ENCODE measurements around the gene ABL2. TPM values are rescaled to one million over a fixed set of nuclear protein-coding genes. Genes with fewer than 3 reads are reported as not detected.

The ABL2 gene
- total and polyA plus RNA-seq, 9 of the 15 experiments (the other 6 are each of a cell fraction or from before 2014, with no cell fraction given): 1.4 to 15.0 (median 8.6) TPM

DNA sequence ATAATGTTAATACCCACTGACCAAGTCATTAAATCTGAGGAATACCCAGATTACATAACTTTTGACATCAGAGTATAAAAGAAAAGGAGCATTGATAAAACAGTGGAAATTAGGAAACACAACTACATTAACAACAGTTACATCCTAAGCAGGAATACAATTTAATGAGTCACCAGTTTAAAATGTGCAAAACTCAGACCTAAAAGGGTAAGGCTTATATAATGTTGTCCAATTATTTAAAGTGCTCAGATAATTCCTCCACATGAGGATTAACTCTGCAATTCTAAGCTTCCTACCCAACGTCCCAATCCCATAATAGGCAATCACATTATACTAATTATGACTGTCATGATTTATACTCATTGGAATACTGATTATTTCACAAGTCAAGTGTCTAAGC, 50.5 kb downstream of the ABL2 start (continued):
- TF ChIP-seq ZBTB7A (IDR thresholded peaks at IDR 0.05; ENCODE audit: borderline replicate concordance, control insufficient read depth, low read depth, low read length): no peak

DNA sequence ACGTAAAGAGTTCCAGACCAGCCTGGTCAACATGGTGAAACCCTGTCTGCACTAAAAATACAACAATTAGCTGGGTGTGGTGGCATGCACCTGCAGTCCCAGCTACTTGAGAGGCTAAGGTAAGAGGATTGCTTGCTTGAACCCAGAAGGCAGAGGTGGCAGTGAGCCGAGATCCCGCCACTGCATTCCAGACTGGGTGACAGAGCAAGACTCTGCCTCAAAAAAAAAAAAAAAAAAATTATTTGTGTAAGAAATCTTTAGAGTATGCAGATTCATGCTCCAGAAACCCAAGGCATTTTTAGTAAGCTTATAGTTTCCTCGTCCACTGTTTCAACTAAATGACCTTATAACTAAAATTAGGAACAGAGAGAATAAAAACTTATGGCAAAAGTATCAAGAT, 51.3 kb downstream of the ABL2 start:
- Histone ChIP-seq H3K4me3 (no peak overlapping the region), H3K27me3 (ENCODE audit: control insufficient read depth in 2 of 2, insufficient read depth in 2 of 2, low read length in 2 of 2) (no peaks in the 10 kb centered on the region), H3K4me1 (replicated peaks in 1 of 2; ENCODE audit: control insufficient read depth in 2 of 2, insufficient read depth in 2 of 2, low read length in 2 of 2) (no peaks in the 10 kb centered on the region), H3K9me1 (ENCODE audit: control insufficient read depth, insufficient read depth, low read length) (no peaks in the 10 kb centered on the region), H4K20me1 (replicated peaks; ENCODE audit: control insufficient read depth, insufficient read depth, low read length) (no peaks in the 10 kb centered on the region), H2AFZ (ENCODE audit: low read depth, low read length) (no peak overlapping the region), H3K36me3 (ENCODE audit: control insufficient read depth, insufficient read depth, low read length) (no peaks in the 10 kb centered on the region), H3K4me2 (ENCODE audit: insufficient read depth, low read length) (no peak overlapping the region), H3K9ac (ENCODE audit: insufficient read depth in 1 of 2, low read depth in 2 of 2, low read length in 2 of 2) (no peak overlapping the region), H3K79me2 (ENCODE audit: control insufficient read depth, insufficient read depth, low read length) (peaks cover 15% of the 10 kb centered on the region), H3K27ac (ENCODE audit: extremely low read depth, low read depth, low read length) (no peak overlapping the region), H3K9me3 (replicated peaks; ENCODE audit: control insufficient read depth, insufficient read depth, low read depth, low read length) (no peaks in the 10 kb centered on the region)
- FAIRE-seq: no peak
- intact Hi-C loops (cut with micrococcal nuclease) (no loop called here), in situ Hi-C loops (cut with MboI) (no loop called here)
- 82% methylated on average over 4 of the region's 4 CpGs for WGBS (ENCODE audit: insufficient coverage, low coverage, missing lambda C conversion rate)
- BruUV-seq (replicated peaks): no TSS peak
- ATAC-seq: no peak
- CTCF ChIA-PET (ENCODE audit: low intra/inter-chr PET ratio): no interaction called here
- no peak for DNase-seq (ENCODE audit: extremely low read depth in 1 of 4, low spot score in 3 of 4)
- POLR2A ChIA-PET: no interaction called here
- no peak for TF ChIP-seq MTA2 (IDR thresholded peaks at IDR 0.05; ENCODE audit: low read depth)
- TF ChIP-seq TEAD1 (CRISPR knock-in tag; IDR thresholded peaks at IDR 0.05): no peak
- TF ChIP-seq ZNF143 (CRISPR knock-in tag; IDR thresholded peaks at IDR 0.05): no peak
- no peak for TF ChIP-seq ZNF77 (CRISPR knock-in tag; IDR thresholded peaks at IDR 0.05)
- TF ChIP-seq, protein P1, sequence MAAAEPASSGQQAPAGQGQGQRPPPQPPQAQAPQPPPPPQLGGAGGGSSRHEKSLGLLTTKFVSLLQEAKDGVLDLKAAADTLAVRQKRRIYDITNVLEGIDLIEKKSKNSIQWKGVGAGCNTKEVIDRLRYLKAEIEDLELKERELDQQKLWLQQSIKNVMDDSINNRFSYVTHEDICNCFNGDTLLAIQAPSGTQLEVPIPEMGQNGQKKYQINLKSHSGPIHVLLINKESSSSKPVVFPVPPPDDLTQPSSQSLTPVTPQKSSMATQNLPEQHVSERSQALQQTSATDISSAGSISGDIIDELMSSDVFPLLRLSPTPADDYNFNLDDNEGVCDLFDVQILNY (CRISPR knock-in tag; IDR thresholded peaks at IDR 0.05): no peak
- TF ChIP-seq U2AF2 (optimal IDR thresholded peaks at IDR 0.05; ENCODE audit: low read depth, low read length): no peak
- TF ChIP-seq ARHGAP35 (IDR thresholded peaks at IDR 0.05; ENCODE audit: partially characterized antibody): no peak
- TF ChIP-seq ZNF354B (CRISPR knock-in tag; IDR thresholded peaks at IDR 0.05): no peak
- TF ChIP-seq, protein P2, sequence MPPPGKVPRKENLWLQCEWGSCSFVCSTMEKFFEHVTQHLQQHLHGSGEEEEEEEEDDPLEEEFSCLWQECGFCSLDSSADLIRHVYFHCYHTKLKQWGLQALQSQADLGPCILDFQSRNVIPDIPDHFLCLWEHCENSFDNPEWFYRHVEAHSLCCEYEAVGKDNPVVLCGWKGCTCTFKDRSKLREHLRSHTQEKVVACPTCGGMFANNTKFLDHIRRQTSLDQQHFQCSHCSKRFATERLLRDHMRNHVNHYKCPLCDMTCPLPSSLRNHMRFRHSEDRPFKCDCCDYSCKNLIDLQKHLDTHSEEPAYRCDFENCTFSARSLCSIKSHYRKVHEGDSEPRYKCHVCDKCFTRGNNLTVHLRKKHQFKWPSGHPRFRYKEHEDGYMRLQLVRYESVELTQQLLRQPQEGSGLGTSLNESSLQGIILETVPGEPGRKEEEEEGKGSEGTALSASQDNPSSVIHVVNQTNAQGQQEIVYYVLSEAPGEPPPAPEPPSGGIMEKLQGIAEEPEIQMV (tag; conservative IDR thresholded peaks at IDR 0.05; ENCODE audit: low read depth): no peak
- no peak for TF ChIP-seq RFX7 (CRISPR knock-in tag; IDR thresholded peaks at IDR 0.05)
- TF ChIP-seq BRD4 (IDR thresholded peaks at IDR 0.05): no peak
- TF ChIP-seq SMAD2 (IDR thresholded peaks at IDR 0.05; ENCODE audit: low read depth, low read length): no peak
- no peak for TF ChIP-seq MAZ (CRISPR knock-in tag; conservative IDR thresholded peaks at IDR 0.05 in 1 of 2, IDR thresholded peaks at IDR 0.05 in 1 of 2)
- TF ChIP-seq SMARCE1 (IDR thresholded peaks at IDR 0.05): no peak
- TF ChIP-seq NRF1 (conservative IDR thresholded peaks at IDR 0.05 in 1 of 2, IDR thresholded peaks at IDR 0.05 in 1 of 2): no peak
- no peak for TF ChIP-seq TAF1 (IDR thresholded peaks at IDR 0.05; ENCODE audit: control insufficient read depth, extremely low read depth, insufficient read depth, low read length, severe bottlenecking)
- no peak for TF ChIP-seq CREBBP (IDR thresholded peaks at IDR 0.05; ENCODE audit: low read depth, low read length)
- TF ChIP-seq ATF6 (CRISPR knock-in tag; IDR thresholded peaks at IDR 0.05): no peak
- no peak for TF ChIP-seq PHB (CRISPR knock-in tag; IDR thresholded peaks at IDR 0.05)
